HUDEP-2 (cell line): ENCODE measurements around the gene TSPAN7.

Experiments used
- DNase-seq, 76 experiments: peaks; one replicate each; lab custom pipeline; 2025; ENCODE audit not compliant: unreplicated experiment in 76 of 76; lab: John Stamatoyannopoulos, UW

TSPAN7 gene, protein sequence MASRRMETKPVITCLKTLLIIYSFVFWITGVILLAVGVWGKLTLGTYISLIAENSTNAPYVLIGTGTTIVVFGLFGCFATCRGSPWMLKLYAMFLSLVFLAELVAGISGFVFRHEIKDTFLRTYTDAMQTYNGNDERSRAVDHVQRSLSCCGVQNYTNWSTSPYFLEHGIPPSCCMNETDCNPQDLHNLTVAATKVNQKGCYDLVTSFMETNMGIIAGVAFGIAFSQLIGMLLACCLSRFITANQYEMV

DNA sequence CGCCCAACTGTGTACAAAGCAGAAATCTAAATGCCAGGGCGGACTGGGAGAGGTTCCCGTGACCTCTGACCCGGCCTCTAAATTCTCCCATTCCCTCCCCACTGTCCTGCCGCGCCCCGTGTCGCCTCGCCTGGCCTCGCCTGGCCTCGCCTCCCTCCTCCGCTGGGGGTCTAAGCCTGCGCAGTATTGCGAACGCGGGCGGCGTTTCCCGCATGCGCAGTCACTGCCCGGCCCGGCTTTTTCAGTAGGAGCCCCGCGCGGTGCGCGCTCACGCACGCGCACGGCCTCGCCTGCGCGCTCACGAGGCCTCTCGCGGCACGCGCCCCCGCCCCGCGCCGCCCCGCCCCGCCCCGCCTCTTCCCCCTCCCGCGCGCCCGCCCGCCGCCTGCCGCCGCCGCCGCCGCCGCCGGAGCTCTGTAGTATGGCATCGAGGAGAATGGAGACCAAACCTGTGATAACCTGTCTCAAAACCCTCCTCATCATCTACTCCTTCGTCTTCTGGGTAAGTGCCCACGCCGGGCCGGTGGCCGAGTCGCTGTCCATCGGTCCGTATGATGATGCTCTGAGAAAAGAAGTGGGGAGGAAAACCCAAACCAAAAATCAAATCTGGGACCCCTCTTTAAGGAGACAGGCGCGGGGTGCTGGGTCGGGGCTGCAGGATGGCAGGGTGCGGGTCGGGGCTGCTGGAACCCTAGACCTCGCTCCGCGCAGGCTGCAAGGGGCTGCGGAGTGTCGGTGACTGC is at the start of gene TSPAN7:
Gene TSPAN7, plus strand, starts transcription at position 417 of the 743 bp plus-strand sequence. Its CDS starts 5 bp downstream, at position 422.
- peak in 74 of 76 experiments; percentile 1 to 92 (median 63) for DNase-seq

DNA sequence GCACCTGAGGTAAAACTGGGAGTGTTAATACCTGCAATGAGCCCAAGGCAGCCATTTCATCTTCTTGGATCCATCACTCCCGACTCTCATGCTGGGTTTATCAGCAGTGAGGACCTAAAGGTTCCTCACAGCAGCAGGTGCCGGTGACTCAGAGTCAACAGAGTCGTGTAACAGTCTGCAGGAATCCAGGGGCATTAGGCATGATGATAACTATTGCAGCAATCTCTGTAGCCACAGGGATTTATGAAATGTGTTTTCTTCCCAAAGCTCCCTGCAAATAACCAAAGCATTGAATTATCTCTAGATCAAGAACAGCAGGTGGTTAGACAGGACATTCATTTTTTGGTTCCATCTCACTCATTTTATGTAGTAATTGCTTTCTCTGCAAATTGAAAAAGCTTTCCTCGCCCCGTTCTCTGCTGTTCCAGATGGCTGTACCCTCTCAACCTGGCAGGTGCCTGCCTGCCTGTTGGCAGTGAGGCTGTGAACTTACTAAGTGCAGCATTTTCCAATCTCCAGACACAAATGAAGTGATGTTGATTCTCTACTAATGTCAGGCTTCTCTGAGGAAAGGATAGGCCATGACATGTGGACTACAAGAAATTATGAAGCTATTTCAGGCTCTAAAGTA is 48.1 kb upstream of the TSPAN7 start:
- no peak for DNase-seq

DNA sequence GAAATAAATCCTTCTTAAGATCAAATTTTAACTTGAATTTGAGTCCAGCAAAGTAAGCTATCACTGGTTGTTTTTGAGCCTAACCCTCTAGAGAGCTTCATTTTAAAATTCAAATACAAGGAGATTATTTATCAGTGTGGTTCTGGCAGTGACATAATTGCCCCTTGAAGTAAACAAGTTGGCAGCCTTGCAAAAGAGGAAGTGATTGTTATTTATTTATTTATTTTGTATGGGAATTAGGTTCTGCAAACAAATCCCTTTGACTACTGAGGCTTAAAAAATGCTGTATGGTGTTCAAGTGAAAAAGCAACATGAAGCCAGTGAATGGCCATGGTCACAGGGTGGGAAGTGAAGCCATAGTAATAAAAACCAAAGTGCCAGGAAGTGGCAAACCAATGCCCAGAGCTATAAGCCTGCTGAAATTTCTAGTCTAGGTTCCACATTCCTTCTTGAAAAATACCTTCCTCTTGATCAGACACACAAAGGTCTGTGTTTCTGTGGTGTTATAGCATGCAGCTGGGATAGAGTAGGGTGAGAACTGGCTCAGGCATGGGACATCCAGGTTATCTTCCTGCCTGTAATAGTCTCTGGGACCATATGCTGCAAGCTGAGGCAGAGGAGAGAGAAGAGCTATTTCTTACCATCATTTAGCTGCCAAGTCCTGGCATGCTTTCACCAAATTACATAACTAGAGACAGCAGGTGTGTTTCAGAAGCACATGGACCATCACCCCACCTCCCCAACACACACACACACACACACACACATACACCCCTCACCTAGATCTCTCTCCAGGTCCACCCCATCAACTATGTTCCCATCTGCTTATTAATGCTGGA is 47.1 kb upstream of the TSPAN7 start:
- no peak for DNase-seq

DNA sequence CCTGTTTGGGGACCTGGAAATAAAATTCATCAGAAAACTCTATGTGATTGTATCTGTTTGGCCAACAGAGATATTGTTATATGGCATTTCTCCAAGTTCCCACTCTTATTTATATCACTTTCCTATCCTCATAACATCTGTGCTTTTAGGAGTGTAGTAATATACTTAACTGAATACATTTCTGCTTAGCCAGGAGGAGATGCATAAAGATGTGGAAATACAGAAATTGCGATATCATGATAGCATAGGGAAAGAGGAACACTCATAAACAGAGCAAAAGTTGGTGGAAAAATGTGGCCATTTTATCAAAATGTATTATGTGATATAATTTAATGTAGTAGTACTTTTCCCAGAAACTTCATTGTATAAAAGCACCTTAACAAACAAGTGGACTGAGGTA is 46.1 kb upstream of the TSPAN7 start:
- DNase-seq = peak in 1 of 76 experiments; percentile 0

DNA sequence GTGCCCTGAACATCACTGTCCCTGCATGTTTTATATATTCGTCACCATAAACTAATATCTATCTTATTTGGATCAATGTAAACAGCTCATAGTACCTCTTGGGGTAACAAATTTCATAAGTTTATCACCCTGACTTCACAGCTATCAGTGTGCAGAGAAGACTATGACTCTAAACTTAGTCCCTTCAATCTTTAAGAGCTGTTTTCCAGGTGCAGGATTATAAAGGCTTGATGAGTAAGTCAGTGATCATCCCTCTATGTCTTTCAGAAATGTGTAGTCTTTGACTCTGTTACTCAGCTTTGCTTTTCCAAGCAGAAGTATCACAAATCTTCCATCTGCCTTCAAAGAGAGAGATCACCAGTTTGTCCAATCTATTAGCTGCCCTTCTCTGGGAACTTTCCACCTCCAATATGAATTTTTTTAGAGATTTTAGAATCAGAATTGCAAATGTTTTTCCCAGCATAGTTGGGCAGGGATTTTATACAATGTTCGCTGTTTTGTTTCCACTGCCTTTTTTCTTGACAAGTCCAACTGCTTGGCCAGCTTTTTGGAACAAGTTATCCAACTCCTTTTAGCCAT is 45.1 kb upstream of the TSPAN7 start:
- no peak for DNase-seq

DNA sequence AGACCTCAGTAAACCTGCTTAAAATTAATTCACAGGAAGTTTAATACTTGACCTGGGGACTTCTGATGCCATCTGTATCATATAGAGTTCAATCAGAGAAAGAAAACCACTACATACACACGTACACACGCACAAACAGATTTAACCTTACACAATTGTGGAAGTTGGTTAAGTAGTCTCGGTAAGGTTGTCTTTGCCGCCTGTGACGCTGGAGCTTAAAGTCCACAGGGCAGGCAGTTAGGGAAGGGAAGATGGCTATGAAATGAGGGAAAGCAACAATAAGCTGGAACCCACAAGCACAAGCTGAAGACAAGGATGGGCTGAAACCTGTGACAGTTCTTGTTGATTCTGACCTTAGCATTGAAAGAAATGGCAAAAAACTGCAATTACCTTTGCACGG is 41.7 kb upstream of the TSPAN7 start:
- DNase-seq = no peak

DNA sequence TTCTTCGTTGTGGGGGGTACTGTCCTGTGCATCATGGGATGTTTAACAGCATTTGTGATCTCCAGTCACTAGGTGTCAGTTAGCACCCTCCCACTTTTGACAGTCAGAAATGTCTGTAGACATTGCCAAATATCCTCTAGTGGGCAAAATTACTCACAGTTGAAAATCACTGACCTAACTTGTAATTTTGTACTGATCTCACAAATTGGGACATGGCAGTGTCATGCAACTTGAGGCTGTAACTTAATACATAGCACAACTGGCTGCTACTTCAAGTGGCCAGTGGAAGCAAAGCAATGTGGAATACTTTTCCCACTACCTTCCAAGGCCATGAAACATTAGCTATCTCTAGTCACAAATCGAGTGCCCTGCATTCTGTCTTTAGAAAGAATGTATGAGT is 23.2 kb upstream of the TSPAN7 start:
- no peak for DNase-seq

DNA sequence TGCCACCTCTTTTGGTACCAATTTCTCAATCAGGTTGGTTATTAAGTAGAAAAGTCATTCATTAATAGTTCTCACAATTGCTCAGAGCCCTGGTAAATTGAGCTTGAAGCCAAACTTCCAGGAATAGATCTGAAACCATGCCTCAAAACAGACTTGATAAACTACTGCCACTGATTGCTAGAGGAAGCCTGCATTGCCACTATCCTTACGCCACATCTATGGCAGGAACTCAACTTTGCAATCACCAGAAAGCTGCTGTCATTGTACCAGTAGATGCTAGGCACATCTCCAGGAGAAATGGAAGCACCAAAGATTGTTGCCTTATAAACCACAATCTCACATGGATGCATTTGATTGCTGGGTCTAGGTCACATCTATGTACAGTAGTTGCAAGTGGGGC is 21.6 kb upstream of the TSPAN7 start:
- DNase-seq = no peak

DNA sequence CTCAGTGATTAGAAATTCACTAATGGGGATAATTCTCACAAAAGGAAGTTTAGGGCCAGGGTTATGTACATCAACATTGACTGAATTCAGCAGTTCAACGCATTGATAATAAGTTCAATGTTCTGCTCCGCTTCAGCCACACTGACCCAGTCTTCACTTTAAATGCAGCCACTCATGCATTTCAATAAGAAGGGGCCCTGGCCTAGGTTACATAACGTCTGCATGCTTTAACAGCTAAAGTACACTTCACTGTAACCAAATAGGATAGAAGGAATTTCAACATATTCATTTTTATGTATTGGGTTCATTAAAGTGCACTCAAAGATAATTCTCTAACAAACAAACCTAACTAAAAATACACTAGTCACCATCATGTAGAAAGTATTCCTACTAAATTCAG is 12.8 kb upstream of the TSPAN7 start:
- DNase-seq = no peak

DNA sequence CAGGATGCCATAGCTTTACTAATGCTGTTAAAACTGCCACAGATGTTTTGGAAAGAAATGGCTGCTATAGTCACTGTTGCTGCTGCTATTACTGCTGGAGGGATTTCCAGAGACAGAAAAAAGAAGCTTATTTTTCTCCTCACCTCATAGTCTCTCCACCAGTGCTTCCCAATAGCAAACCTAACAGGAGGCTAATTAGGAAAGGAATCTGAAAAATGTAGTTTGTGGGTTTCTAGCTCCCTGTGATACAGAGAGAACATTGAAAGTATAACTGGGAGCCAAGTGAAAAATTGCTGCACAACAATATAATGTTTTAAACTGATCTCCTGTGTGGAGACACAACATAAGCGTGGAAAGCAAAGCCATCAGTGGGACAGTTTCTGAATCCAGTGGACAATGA is 8.6 kb upstream of the TSPAN7 start:
- no peak for DNase-seq

DNA sequence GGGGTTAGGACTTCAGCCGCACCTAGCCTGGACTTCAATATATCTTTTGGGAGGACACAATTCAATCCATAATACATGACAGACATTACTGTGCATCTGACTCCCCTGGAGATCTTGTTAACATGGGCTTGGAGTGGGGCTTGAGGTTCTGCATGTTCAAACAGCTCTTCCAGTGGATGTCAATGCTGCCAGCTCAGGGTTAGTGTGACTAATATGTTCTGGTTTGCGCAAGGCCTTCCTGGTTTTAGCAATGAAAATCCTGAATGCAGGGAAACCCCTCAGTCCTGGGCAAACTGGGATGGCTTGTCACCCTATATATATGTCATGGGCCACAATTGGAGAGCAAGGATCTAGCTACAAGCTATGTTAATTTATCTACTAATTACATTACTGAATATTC is 2.7 kb upstream of the TSPAN7 start:
- DNase-seq = no peak

DNA sequence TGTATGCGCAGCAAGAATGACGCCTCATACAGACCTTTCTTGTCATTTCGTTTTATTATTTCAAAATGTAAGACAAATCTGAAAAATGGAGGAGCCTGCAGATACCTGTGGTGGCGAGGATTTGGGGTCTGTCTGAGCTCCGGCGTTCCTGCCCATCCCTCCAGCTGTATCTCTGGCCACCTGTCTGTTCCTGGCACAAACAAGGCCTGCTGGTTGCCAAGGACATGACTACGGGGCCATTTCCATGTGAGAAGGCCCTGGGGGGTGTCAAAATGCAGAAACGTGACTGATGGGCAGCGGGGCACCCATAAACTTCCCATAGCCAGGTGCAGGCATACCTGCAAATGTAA is 591 bp upstream of the TSPAN7 start:
- DNase-seq = peak in 2 of 76 experiments; percentile 9 to 14

DNA sequence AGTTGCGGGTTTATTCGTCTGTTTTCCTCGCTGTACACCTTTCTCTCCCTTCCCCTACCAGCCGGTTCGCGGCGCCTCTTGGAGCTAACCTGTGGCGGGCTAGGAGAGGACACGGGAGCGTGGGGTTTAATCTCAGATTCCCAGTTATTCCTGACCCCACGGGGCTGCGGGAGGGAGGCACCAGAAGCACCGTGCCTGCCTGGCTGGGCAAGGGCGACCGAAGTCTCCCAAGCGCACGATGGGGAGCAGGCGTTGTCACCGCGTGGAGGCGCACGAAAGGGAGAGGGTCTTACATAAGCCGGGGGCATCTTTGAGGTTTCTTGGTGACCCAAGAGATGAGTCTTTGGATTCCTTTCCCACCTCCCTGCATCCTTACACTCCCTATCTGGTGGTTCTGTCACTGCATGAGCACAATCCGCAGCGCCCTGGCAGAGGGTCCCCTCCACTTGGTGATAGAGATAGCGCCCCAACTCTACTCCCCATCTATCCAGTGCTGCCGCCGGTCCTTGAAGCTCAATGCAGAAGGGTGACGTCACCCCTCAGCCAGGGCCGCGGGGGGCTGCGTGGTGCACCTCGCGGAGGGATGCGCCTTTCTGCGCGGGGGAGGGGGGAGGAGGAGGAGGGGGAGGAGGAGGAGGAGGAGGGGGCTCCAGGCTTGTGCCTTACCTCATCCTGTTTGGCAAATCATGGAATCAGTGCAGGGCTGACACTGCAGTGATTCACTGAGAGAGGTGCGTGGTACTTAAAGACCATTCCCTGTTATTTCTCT is 793 bp downstream of the TSPAN7 start:
- no peak for DNase-seq

DNA sequence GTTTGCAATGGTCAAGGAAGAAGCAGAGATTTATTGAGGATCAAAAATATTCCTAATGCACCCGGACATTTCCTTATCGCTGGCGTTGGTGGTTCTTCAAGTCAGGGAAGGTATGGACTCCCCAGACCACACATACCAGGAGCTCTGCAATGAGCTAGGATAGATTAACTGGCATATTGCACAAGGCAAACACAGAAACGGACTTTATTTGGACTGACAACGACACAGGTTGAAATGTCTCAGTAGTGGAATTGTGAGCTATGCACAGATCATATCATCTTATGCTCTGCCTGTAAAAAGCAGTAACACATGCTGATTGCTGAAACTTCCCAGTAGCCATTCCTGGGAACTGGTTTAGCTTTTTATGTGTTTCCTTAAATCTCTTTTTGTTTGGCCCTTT is 1.7 kb downstream of the TSPAN7 start:
- no peak for DNase-seq

DNA sequence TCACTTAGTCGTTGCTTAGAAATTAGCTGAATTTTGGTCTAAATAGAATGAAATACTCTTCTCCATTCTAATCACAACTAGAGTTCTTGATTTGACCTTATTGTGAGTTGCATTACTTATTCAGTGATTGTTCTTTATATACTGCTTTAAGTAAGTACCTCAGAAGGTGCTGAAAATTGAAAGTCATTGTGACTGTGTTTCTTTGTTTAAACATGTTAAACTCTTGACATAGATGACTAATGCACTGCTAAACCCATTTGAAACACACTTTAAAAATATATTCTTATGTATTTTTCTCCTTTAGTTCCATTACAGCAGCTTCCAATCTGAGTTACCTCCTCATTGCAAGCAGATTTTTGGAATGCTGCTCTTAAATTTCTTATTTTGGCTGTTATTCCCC is 9.1 kb downstream of the TSPAN7 start:
- DNase-seq = no peak

DNA sequence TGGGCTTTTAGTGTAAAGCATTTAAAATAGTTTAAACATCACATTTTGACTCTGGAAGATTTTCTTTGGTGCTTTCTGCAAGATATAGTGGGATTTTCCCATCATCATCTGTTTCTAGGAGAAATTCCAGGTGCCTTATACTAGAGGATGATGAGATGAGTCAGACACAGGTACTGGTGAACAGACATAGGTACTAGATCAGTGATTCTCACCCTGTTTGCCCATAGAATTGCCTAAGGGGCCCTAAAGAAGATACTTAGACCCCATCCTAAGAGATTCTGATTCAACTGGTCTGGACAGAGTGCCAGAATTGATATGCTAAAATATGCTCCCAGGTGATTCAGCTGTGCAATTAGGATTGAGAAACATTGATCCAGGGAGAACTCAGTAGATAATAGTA is 9.7 kb downstream of the TSPAN7 start:
- DNase-seq = no peak

DNA sequence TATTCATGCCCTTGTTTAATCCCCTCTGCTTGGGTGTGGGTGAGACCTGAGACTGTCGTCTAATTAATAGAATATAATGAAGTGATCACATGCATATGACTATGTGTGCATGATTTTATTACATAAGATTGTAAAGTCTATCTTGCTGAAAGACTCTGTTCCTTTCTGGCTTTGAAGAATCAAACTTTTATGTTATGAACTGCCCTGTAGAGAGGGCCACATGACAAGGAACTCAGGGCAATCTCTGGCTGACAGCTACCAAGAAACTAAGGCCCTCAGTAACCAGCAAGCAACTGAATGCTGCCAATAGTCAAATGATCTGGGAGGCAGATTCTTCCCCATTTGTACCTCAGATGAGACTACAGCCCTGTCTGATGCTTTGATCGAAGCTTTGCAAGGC is 13.5 kb downstream of the TSPAN7 start:
- DNase-seq = no peak

DNA sequence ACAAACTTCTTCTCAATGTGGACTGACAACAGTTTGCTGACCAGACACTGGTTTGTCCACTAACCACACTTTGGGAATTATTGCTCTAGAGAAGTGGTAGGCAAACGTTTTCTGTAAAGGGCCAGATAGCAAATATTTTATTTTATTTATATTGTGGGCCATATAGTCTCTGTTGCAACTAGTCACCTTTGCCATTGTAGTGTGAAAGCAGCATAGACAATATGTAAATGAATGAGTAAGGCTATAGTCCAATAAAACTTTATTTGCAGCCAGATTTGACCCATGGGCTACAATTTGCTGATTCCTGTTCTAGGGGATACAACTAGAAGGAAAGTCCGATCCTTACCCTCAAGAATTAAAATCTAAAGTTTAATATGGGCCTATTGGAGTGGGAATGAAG is 14.5 kb downstream of the TSPAN7 start:
- no peak for DNase-seq

DNA sequence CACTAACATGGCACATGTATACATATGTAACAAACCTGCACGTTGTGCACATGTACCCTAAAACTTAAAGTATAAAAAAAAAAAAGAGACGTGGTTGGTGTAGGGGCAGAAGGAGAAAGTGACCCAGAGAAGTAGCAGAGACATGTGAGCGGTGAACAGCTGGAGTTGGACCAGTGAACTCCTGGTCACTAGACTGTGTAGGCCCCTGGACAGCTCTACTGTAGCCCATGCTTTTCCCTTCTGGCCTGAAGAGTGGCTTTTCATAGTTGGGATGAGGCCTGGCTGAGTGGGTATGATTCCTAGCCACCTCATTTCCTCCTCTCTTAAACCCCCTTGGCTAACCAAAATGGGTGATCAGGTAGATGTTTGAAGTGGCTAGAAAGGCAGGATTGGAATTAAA is 16.4 kb downstream of the TSPAN7 start:
- DNase-seq = no peak

DNA sequence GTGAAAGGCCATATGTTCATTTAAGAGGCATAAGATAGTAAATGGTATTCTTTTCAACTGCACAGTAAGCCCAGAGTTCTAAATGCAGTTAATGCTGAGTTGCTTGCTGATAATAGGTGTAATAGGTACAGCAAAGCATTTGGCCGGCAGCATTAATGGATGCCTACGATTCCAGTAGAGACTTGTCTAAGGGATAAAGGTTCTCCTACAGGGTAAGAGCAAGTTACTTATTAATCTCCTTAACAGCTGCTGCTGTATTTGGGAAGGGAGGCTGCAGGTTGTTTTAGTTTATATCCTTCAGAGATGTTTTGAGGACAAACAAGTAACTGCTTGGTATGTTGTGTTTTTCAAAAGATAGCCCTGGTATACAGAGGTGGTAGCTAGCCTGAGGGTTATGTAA is 16.8 kb downstream of the TSPAN7 start:
- no peak for DNase-seq
